ENCODE data around the gene GDPD3.
"Not testable (repeated sequence)": the region's sequence is repeated elsewhere in the genome, so short reads cannot be mapped to it uniquely, and the experiment has no call there.

Gene GDPD3, protein sequence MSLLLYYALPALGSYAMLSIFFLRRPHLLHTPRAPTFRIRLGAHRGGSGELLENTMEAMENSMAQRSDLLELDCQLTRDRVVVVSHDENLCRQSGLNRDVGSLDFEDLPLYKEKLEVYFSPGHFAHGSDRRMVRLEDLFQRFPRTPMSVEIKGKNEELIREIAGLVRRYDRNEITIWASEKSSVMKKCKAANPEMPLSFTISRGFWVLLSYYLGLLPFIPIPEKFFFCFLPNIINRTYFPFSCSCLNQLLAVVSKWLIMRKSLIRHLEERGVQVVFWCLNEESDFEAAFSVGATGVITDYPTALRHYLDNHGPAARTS

DNA sequence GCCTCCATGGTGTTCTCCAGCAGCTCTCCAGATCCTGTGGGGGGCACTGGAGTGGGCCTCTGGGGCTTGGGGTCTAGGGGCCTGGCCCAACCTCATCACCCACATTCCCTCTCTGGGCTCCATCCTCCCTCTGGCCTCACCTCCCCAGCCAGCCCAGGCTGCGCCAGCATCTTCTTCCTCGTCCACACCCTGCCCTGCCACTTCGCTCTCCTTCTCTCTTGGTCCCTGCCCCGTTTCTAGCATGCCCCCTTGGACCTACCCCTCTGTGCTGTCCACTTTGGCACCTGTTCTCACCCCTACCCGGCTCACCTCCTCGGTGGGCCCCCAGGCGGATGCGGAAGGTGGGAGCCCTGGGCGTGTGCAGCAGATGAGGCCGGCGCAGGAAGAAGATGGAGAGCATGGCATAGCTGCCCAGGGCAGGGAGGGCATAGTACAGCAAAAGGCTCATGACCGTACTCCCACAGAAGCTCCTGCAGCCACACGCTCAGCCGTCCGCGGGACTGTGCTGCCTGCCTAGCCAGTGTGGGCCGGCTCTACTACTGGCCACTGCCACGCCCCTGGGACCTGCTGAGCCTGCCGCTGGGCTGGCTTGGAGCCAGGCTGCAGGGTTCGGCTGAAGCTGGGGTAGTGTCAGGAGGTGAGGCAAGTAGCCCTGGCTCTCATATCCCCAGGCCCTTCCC, at the start of gene GDPD3:
TSS of gene GDPD3 (minus strand) at position 507 of the 680 bp plus-strand sequence. CDS start at position 448, 59 bp downstream.
- DNase-seq (ENCODE audit: low spot score): no peak

DNA sequence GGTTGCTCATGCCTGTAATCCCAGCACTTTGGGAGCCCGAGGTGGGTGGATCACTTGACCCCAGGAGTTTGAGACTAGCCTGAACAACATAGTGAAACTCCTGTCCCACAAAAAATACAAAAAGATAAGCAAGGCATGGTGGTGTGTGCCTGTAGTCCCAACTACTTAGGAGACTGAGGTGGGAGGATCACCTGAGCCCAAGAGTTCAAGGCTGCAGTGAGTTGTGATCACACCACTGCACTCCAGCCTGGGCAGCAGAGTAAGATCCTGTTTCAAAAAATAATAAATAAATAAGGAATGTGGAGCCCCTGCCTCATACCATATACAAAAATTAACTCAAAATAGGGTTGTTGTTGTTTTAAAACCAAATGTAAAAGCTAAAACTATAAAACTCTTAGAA, 43.9 kb upstream of the GDPD3 start:
- no peak for DNase-seq (ENCODE audit: low spot score)

DNA sequence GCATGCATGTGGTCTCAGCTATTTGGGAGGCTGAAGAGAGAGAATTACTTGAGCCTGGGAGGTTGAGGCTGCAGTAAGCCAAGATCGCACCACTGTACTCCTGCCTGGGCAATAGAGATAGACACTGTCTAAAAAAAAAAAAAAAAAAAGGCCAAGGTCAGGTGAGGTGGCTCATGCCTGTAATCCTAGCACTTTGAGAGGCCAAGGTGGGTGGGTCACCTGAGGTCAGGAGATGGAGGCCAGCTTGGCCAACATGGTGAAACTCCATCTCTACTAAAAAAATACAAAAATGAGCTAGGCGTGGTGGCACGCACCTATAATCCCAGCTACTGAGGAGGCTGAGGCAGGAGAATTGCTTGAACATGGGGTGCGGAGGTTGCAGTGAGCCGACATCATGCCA, 41.9 kb upstream of the GDPD3 start:
- no peak for DNase-seq (ENCODE audit: low spot score)

DNA sequence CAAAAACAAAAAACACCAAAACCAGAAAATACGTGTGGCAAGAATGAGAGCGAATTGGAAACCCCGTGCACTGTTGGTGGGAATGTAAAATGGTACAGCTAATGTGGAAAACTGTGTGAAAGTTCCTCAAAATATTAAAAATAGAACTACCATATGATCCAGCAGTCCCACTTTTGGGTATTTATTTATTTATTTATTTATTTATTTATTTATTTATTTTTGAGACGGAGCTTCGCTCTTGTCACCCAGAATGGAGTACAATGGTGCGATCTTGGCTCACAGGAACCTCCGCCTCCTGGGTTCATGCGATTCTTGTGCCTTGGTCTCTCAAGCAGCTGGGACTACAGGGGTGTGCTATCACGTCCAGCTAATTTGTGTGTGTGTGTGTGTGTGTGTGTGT, 39.2 kb upstream of the GDPD3 start:
- DNase-seq (ENCODE audit: low spot score): no peak

DNA sequence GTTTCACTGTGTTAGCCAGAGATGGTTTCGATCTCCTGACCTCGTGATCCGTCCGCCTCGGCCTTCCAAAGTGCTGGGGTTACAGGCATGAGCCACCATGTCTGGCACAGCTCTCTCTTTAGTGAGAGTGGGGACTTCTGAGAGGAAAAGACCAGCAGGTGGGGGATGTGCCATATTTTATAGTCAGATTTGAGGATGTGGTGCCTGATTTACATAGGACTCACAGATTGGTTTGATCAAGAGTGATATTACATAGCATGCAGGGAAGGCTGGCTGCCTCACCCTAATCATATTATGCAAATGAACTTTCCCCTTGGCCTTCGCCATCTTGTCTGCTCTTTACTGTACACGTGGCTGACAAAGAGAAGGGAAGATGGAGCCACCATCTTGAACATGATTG, 37.8 kb upstream of the GDPD3 start:
- no peak for DNase-seq (ENCODE audit: low spot score)

- DNase-seq (ENCODE audit: low spot score): no peak
Measured at GRCh38 chr16:30149250-30149930, 36.1 kb upstream of the GDPD3 start.

DNA sequence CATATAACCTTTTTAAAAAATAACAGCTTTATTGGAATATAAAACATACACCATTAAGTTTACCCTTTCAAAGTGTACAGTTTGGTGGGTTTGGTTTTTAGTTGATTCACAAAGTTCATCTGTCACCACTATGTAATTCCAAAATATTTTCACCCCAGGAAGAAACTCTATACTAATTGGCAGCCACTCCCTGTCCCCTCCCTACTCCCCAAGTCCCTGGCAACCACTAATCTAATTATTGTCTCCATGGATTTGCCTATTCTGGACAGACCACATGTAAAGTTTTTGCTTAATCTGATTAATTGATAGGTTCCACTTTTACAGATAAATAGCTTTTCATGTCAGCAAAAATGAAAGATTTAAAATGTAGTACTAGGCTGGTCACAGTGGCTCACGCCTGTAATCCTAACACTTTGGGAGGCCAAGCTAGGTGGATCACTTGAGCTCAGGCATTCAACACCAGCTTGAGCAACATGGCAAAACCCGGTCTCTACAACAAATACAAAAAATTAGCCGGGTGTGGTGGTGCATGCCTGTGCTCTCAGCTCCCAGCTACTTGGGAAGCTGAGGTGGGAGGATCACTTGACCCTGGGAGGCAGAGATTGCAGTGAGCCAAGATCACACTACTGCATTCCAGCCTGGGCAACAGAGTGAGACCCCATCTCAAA, 34.6 kb upstream of the GDPD3 start:
- no peak for DNase-seq (ENCODE audit: low spot score)

DNA sequence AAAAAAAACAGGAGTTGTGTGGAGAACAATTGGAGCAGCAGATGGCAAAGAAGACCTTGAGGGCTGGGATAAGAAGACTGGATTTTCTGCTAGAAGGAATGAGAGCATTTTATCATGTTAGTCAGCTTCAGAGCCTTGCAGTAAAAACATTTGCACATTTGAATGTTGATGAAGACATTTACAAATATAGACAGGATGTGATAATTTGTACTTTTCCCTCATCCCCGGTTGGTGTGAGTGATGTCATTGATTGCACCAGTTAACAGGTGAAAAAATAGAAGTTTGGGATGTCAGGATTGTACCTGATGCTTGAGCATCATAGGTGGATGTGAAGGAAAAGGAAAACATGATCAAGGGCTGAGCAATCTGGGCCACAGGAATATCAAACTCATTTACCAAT, 32.3 kb upstream of the GDPD3 start:
- DNase-seq (ENCODE audit: low spot score): no peak

DNA sequence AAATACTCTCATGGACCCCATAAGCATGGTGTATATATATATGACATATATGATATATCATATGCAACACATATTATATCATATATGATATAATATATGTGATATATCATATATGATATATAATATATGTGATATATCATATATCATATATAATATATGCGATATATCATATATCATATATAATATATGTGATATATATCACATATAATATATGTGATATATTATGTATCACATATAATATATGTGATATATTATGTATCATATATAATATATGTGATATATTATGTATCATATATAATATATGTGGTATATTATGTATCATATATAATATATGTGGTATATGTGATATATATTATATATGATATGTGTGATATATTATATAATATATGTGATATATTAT, 31.6 kb upstream of the GDPD3 start:
- no peak for DNase-seq (ENCODE audit: low spot score)

DNA sequence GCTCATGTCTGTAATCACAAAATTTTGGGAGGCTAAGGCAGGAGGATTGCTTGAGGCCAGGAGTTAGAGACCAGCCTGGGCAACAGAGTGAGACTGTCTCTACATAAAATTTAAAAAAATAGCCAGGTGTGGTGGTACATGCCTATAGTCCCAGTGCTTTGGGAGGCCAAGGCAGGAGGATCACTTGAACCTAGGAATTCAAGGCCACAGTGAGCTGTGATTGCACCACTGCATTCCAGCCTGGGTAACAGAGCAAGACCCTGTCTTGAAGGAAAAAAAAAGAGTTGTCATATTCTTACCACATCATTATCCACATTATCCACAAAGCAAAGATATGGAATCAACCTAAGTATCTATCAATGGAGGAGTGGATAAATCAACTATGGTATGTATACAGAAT, 30.7 kb upstream of the GDPD3 start:
- no peak for DNase-seq (ENCODE audit: low spot score)

- no peak for DNase-seq (ENCODE audit: low spot score)
Measured at GRCh38 chr16:30143347-30143702, 30.0 kb upstream of the GDPD3 start.

GRCh38 chr16:30142672-30143346, 29.5 kb upstream of the GDPD3 start:
- DNase-seq (ENCODE audit: low spot score): no peak

DNA sequence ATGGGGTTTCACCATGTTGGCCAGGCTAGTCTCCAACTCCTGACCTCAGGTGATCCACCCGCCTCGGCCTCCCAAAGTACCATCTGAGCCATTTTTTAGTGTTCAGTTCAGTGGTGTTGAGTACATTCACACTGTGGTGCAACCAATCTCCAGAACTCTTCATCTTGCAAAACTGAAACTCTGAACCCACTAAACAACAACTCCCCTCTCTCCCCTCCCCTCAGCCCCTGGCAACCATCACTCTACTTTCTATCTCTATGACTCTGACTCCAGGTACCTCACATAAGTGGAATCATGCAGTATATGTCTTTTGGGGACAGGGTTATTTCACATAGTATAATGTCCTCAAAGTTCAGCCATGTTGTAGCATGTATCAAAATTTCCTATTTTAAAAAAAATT, 28.4 kb upstream of the GDPD3 start:
- DNase-seq (ENCODE audit: low spot score): no peak

GRCh38 chr16:30139583-30140481, 26.5 kb upstream of the GDPD3 start:
- no peak for DNase-seq (ENCODE audit: low spot score)

DNA sequence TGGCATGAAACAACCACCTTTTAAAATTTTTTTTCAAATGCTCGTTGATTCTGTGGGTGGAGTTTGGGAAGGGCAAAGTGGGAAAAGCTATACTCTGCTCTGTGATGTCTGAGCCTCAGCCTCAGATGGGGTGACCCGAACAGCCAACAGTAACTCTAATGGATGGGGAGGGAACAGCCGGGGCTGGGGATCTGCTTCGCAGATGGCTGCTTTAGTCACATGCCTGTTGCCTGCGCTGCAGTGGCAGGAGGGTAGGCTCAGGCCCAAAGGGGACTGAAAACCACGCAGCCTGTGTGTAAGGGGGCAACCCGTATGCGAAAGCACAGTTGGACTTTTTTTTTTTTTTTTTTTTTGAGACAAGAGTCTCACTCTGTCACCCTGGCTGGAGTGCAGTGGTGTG, 24.6 kb upstream of the GDPD3 start:
- DNase-seq (ENCODE audit: low spot score): no peak

GRCh38 chr16:30136971-30137605, 23.8 kb upstream of the GDPD3 start:
- no peak for DNase-seq (ENCODE audit: low spot score)

DNA sequence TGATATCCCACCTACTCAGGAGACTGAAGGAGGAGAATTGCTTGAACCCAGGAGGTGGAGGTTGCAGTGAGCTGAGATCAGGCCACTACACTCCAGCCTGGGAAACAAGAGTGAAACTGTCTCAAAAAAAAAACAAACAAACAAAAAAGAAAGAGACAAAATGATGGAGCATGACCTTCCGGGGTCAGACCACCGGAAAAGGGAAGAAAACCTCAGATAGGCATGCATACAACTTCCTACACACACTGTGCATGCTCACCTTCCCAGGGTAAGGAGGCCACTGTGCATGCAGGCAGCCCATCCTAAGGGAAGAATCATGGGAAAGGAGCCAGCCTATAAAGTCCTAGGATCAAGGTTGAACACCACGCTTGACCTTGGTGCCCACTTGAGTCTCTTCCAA, 19.3 kb upstream of the GDPD3 start:
- no peak for DNase-seq (ENCODE audit: low spot score)

DNA sequence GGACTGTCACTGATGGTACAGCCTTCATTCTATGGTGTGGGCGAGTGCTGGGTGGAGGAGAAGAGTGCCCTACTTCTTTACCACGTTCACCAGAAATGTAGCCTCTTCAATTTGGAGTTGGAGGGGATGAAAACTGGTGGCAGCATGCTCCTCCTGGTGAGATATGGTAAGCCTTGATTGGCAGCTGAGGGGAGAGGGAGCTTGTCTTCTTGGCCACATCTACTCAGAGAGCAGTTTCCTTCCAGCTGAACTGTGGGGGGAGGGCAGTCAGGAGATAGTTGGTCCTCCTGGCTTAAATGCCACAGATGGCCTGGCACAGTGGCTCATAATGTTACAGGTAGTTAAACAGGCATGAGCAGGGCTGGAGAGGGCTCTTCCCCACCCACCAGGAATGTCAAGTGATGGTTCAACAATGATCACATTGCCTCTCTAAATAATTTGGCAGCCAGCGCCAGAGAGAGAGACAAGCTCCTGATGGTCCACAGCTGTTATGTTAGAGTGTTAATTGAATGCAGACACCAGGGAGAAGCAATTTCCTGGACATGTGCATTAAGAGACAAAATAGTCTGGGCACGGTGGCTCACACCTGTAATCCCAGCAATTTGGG, 18.6 kb upstream of the GDPD3 start:
- no peak for DNase-seq (ENCODE audit: low spot score)

DNA sequence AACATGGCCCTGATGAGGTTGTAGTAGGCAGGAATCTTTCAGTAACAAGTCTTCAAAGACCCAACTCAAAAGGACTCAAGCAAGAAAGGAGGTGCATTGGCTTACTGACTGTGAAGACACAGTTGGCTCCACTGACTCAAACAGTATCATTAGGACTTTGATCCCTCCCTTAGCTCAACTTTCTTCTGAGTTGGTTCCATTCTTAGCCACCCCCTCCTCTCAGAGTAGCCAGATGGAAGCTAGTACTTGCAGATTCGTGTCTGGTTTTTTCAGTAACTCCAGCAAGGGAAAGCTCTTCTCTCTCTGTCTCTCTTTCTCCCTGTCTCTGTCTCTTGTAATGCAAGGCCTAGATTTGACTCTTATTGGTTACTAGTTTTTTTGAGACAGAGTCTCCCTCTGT, 14.7 kb upstream of the GDPD3 start:
- DNase-seq (ENCODE audit: low spot score): no peak

GRCh38 chr16:30125690-30126089, 12.4 kb upstream of the GDPD3 start:
- DNase-seq (ENCODE audit: low spot score): not testable (repeated sequence)

Measured in hepatic stellate cell (primary cell).